ENCODE measurements around the gene VAV3. TPM values are rescaled to one million over a fixed set of nuclear protein-coding genes. Genes with fewer than 3 reads are reported as not detected.

Gene VAV3
- total RNA-seq, 1 experiment from 2014 or later: not detected

DNA sequence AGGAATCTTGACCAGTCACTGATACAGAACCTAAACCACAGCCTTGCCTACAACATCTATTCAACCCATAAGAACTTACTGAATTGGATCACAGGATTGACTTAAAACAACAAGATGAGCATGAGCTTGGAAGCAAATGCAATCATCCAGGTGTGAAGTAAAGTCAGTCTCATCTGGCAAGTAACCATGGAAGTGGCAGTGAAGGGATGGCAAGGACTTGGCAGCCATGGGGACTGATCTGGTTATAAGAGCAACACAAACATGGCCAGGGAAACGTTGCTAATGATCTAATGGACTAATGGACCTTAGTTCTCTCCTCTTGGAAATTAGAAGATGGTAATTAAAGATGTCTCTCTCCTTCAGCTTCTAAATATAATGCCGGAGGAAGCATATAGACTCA, 133.1 kb downstream of the VAV3 start (continued):
- TF ChIP-seq, protein P1, sequence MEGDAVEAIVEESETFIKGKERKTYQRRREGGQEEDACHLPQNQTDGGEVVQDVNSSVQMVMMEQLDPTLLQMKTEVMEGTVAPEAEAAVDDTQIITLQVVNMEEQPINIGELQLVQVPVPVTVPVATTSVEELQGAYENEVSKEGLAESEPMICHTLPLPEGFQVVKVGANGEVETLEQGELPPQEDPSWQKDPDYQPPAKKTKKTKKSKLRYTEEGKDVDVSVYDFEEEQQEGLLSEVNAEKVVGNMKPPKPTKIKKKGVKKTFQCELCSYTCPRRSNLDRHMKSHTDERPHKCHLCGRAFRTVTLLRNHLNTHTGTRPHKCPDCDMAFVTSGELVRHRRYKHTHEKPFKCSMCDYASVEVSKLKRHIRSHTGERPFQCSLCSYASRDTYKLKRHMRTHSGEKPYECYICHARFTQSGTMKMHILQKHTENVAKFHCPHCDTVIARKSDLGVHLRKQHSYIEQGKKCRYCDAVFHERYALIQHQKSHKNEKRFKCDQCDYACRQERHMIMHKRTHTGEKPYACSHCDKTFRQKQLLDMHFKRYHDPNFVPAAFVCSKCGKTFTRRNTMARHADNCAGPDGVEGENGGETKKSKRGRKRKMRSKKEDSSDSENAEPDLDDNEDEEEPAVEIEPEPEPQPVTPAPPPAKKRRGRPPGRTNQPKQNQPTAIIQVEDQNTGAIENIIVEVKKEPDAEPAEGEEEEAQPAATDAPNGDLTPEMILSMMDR (IDR thresholded peaks at IDR 0.05 in 2 of 3, conservative IDR thresholded peaks at IDR 0.05 in 1 of 3; ENCODE audit: borderline replicate concordance in 1 of 3, insufficient read depth in 1 of 3, low read depth in 2 of 3, low read length in 2 of 3): no peak
- TF ChIP-seq ELF1 (IDR thresholded peaks at IDR 0.05; ENCODE audit: borderline replicate concordance, low read depth) (no peak), TCF7L2 (IDR thresholded peaks at IDR 0.05; ENCODE audit: borderline replicate concordance, extremely low read depth, insufficient read depth, insufficient read length) (no peak), RAD21 (IDR thresholded peaks at IDR 0.05; ENCODE audit: low read depth) (no peak), FOSL1 (IDR thresholded peaks at IDR 0.05; ENCODE audit: low read depth) (no peak), SP1 (IDR thresholded peaks at IDR 0.05; ENCODE audit: low read depth) (no peak)
- TF ChIP-seq, protein P2, sequence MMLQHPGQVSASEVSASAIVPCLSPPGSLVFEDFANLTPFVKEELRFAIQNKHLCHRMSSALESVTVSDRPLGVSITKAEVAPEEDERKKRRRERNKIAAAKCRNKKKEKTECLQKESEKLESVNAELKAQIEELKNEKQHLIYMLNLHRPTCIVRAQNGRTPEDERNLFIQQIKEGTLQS (IDR thresholded peaks at IDR 0.05): no peak

DNA sequence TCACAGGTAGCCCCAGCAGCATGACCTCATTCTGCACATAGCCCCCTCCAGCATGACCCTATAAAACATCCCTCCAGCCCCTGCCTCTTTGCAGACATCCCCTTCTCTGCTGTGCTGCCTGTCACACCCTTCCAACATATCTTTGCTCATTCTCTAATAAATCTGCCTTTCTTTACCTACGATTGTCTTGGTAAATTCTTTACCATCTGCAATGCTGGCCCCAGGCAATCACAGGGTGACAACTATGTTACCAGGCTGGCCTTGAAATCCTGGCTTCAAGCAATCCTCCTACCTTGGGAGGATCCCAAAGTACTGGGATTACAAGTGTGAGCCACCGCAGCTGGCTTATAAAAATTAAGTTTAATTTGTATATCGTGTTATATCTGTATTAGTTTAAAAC, 134.5 kb downstream of the VAV3 start:
- Histone ChIP-seq H3K9me2 (ENCODE audit: insufficient read depth) (no peaks in the 10 kb centered on the region), H3K4me3 (replicated peaks in 1 of 2; ENCODE audit: low read depth in 1 of 2, low read length in 2 of 2) (no peak overlapping the region), H3K27me3 (ENCODE audit: insufficient read depth, low read length) (peaks cover 17% of the 10 kb centered on the region), H3K36me3 (ENCODE audit: control insufficient read depth in 1 of 2, insufficient read depth in 2 of 2, low read length in 2 of 2) (no peaks in the 10 kb centered on the region), H2AFZ (ENCODE audit: low read depth, low read length, poor library complexity, severe bottlenecking) (no peak overlapping the region), H3K79me2 (ENCODE audit: insufficient read depth, low read length) (no peaks in the 10 kb centered on the region), H3K9me3 (ENCODE audit: control insufficient read depth in 1 of 2, insufficient read depth in 1 of 2, low read depth in 1 of 2, low read length in 2 of 2) (no peaks in the 10 kb centered on the region), H3K27ac (ENCODE audit: low read depth, low read length) (no peak overlapping the region), H3K4me1 (ENCODE audit: control insufficient read depth in 1 of 2, insufficient read depth in 2 of 2, low read length in 2 of 2) (no peaks in the 10 kb centered on the region), H3K4me2 (ENCODE audit: low read length) (no peak overlapping the region), H3K9ac (ENCODE audit: low read length) (no peak overlapping the region), H4K20me1 (ENCODE audit: insufficient read depth) (no peaks in the 10 kb centered on the region)
- BruUV-seq (replicated peaks): no TSS peak
- no peak for TF ChIP-seq ELF1 (IDR thresholded peaks at IDR 0.05; ENCODE audit: borderline replicate concordance, low read depth)
- TF ChIP-seq SIN3A (IDR thresholded peaks at IDR 0.05; ENCODE audit: low read depth): no peak
- TF ChIP-seq, protein P3, sequence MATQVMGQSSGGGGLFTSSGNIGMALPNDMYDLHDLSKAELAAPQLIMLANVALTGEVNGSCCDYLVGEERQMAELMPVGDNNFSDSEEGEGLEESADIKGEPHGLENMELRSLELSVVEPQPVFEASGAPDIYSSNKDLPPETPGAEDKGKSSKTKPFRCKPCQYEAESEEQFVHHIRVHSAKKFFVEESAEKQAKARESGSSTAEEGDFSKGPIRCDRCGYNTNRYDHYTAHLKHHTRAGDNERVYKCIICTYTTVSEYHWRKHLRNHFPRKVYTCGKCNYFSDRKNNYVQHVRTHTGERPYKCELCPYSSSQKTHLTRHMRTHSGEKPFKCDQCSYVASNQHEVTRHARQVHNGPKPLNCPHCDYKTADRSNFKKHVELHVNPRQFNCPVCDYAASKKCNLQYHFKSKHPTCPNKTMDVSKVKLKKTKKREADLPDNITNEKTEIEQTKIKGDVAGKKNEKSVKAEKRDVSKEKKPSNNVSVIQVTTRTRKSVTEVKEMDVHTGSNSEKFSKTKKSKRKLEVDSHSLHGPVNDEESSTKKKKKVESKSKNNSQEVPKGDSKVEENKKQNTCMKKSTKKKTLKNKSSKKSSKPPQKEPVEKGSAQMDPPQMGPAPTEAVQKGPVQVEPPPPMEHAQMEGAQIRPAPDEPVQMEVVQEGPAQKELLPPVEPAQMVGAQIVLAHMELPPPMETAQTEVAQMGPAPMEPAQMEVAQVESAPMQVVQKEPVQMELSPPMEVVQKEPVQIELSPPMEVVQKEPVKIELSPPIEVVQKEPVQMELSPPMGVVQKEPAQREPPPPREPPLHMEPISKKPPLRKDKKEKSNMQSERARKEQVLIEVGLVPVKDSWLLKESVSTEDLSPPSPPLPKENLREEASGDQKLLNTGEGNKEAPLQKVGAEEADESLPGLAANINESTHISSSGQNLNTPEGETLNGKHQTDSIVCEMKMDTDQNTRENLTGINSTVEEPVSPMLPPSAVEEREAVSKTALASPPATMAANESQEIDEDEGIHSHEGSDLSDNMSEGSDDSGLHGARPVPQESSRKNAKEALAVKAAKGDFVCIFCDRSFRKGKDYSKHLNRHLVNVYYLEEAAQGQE (IDR thresholded peaks at IDR 0.05; ENCODE audit: low read depth): no peak
- TF ChIP-seq POLR2AphosphoS5 (IDR thresholded peaks at IDR 0.05; ENCODE audit: low read depth, low read length): no peak
- no peak for TF ChIP-seq FOSL1 (IDR thresholded peaks at IDR 0.05; ENCODE audit: low read depth)
- TF ChIP-seq SP1 (IDR thresholded peaks at IDR 0.05; ENCODE audit: low read depth): no peak
- TF ChIP-seq RAD21 (IDR thresholded peaks at IDR 0.05; ENCODE audit: low read depth): no peak
- no peak for TF ChIP-seq EZH2phosphoT487 (IDR thresholded peaks at IDR 0.05; ENCODE audit: borderline replicate concordance)
- DNase-seq (ENCODE audit: low read depth, low spot score): no peak
- intact Hi-C loops (cut with micrococcal nuclease): no loop called here
- ChIA-PET POLR2A (no interaction called here), CTCF (no interaction called here), RAD21 (ENCODE audit: low non-redundant PET in 1 of 2, low total read pairs in 2 of 2, uncharacterized antibody in 2 of 2, unreplicated experiment in 2 of 2) (no interaction called here)
- ATAC-seq: no peak
